ENCODE data around the gene PTGS2.

The PTGS2 gene

DNA sequence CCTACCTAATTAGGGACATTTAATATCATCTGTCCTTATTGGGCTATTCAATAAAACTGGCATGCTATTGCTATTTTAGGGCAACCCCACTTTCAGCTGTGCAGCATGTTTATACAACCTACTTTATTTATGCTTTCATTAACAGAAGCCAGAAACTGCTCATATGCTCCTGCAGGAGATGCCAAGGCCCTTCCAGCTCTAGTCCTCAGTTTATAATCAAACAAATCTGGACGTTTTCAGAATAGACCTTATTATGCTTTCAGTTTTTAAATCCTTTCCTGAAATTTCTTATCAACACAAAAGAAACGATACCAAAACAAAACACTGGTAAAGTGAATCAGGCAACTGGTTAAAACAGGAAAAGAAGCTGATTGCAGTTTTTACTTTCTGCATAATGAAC is 53.2 kb downstream of the PTGS2 start:
- DNase-seq, result no peak
- in situ Hi-C loops (cut with MboI; ENCODE audit: low pct_unique_long_range_greater_than_20kb, low sequenced_read_pairs), result no loop called here

DNA sequence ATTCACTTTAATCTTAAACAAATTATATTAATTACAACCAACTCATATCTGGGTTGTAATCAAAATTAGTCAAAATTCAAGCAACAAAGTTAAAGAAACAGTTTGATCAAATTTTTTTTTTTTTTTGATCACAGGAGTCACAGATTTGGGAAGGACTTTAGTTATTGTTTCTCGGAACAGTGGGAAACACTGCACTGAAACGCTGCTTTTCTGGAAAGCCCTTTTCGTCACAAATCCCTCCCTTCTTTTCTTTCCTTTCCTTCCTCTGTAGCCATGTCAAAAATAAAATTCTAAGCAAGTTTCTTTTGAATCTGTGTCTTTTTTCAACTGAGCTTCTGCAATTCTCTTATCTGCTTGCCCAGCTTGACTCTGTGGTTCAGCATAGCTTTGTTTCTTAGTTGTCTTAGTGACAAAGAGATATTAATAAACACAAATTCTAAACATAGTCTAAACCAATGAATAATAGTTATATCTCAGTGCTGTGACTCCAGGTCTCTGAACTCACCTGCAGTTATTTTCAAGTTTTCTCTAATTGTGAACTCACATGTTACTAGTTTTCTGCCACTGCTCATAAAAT is 53.8 kb downstream of the PTGS2 start:
- in situ Hi-C loops (cut with MboI; ENCODE audit: low pct_unique_long_range_greater_than_20kb, low sequenced_read_pairs), result no loop called here
- DNase-seq, result peak; percentile 45

DNA sequence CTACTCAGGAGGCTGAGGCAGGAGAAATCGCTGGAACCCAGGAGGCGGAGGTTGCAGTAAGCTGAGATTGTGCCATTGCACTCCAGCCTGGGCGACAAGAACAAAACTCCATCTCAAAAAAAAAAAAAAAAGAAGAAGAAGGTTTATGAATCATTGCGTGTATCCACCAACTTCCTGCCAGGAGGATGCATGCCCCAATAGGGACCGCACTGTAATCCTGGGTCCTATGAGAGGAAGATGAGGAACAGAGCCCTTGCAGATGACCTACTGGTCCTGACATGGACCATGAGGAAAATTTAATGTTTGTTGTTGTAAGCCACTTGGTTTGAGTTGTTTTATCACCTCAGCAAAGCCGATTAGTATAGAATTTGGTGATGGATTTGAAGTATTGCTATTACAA is 56.7 kb downstream of the PTGS2 start:
- in situ Hi-C loops (cut with MboI; ENCODE audit: low pct_unique_long_range_greater_than_20kb, low sequenced_read_pairs), result no loop called here
- peak; percentile 19 for DNase-seq
